BJ (cell line): Measurements from ENCODE around the gene PPP3CA. TPM values are rescaled to one million over a fixed set of nuclear protein-coding genes. Genes with fewer than 3 reads are reported as not detected.

ENCODE experiments used
- CTCF ChIA-PET: fragments of 350-600 bp; formaldehyde crosslinking; extraction: SDS; loops from one replicate; lab custom pipeline; 2021; ENCODE audit warnings: antibody characterized with exemption, inconsistent platforms; lab: Yijun Ruan, JAX
- POLR2A ChIA-PET: fragments of 300-600 bp; sonication (Branson Sonifier 250); formaldehyde crosslinking; extraction: SDS; loops from one replicate; lab custom pipeline; 2021; ENCODE audit warnings: antibody characterized with exemption; lab: Charles Lee
- DNase-seq: peaks from one replicate; pipeline ENCODE4 v3.0.0-alpha.2; 2011; ENCODE audit warnings: low read depth
- H3K27me3 ChIP-seq: 2 replicates; pipeline ENCODE4 v1.6.0; 2011; ENCODE audit warnings: low read length; ENCODE audit not compliant: control insufficient read depth, insufficient read depth
- H3K36me3 ChIP-seq: 2 replicates; pipeline ENCODE4 v1.5.1; 2011; ENCODE audit warnings: low read length; ENCODE audit not compliant: control insufficient read depth, insufficient read depth
- H3K4me3 ChIP-seq: 2 replicates; pipeline ENCODE4 v1.5.1; 2011; ENCODE audit warnings: low read depth, mild to moderate bottlenecking, control low read depth, low read length
- CTCF ChIP-seq: IDR thresholded peaks from 2 replicates; pipeline ENCODE4 v1.5.1; 2011; ENCODE audit warnings: low read depth, mild to moderate bottlenecking, control low read depth, inconsistent platforms, low read length, moderate library complexity; ENCODE audit not compliant: insufficient read depth
- polyA plus RNA-seq: library from polyadenylated mRNA; depleted of rRNA; stranded (reverse); fragments of >200 nt; gene quantifications from 2 replicates; pipeline ENCODE4 v1.2.3, GENCODE V29; 2011

Gene PPP3CA
- polyA plus RNA-seq, 1 experiment = 10.6 TPM

GRCh38 chr4:101299021-101299420, 48.3 kb downstream of the PPP3CA start:
- no peaks in the 10 kb centered on the region for H3K27me3 ChIP-seq
- no peaks in the 10 kb centered on the region for H3K36me3 ChIP-seq
- POLR2A ChIA-PET = no interaction called here
- H3K4me3 ChIP-seq = no peak overlapping the region
- TF ChIP-seq CTCF = no peak
- CTCF ChIA-PET = no interaction called here
- DNase-seq = no peak

GRCh38 chr4:101295691-101296090, 51.6 kb downstream of the PPP3CA start:
- Histone ChIP-seq H3K36me3 (no peaks in the 10 kb centered on the region), H3K4me3 (no peak overlapping the region), H3K27me3 (no peaks in the 10 kb centered on the region)
- ChIA-PET CTCF (no interaction called here), POLR2A (no interaction called here)
- DNase-seq = no peak
- TF ChIP-seq CTCF = no peak

GRCh38 chr4:101294597-101294996, 52.7 kb downstream of the PPP3CA start:
- ChIA-PET CTCF (no interaction called here), POLR2A (no interaction called here)
- H3K36me3 ChIP-seq = no peaks in the 10 kb centered on the region
- no peak for TF ChIP-seq CTCF
- no peaks in the 10 kb centered on the region for H3K27me3 ChIP-seq
- no peak for DNase-seq
- no peak overlapping the region for H3K4me3 ChIP-seq

GRCh38 chr4:101292901-101293300, 54.4 kb downstream of the PPP3CA start:
- CTCF ChIA-PET = no interaction called here
- no peaks in the 10 kb centered on the region for H3K27me3 ChIP-seq
- POLR2A ChIA-PET = no interaction called here
- TF ChIP-seq CTCF = no peak
- DNase-seq = no peak
- no peaks in the 10 kb centered on the region for H3K36me3 ChIP-seq
- no peak overlapping the region for H3K4me3 ChIP-seq

- H3K4me3 ChIP-seq = no peak overlapping the region
- H3K36me3 ChIP-seq = no peaks in the 10 kb centered on the region
- DNase-seq = no peak
- H3K27me3 ChIP-seq = no peaks in the 10 kb centered on the region
- no peak for TF ChIP-seq CTCF
- POLR2A ChIA-PET = no interaction called here
- CTCF ChIA-PET = interaction anchor here (0.9 kb wide), 1 partner anchor 34 kb away, joined by 3 read pairs; no protein-coding TSS in a partner anchor
Measured at GRCh38 chr4:101292214-101292613, 55.1 kb downstream of the PPP3CA start.
